Activated CD4-positive, CD25-positive, alpha-beta regulatory T cell treated with anti-CD3 and anti-CD28 coated beads, Interleukin-2, amount 50 U/mL, for 16 hours (primary cell): ENCODE data around the gene DNAH1.

Experiments
- DNase-seq: peaks from one replicate; pipeline ENCODE4 v3.0.0-alpha.2; 2020; ENCODE audit warnings: low read depth, low spot score

DNAH1 gene

DNA sequence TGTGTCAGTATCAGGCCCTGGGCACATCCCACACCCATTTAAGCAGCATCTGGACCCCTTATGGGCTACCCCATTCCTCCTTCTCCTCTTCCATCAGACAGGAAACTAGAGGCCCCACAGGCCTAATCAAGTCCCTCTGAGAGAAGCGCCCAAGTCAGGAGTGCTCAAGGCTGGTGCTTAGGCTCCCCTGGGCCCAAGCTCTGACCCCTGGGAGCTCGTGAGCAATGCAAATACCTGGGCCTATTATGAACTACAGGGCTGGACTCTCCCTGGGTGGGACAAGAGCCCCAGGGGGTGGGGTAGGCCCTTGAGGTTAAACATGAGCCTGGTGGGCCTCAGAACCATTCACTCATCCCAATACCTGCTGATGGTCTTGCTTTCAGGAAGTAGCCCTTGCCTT lies 71.4 kb downstream of the DNAH1 start:
- no peak for DNase-seq

DNA sequence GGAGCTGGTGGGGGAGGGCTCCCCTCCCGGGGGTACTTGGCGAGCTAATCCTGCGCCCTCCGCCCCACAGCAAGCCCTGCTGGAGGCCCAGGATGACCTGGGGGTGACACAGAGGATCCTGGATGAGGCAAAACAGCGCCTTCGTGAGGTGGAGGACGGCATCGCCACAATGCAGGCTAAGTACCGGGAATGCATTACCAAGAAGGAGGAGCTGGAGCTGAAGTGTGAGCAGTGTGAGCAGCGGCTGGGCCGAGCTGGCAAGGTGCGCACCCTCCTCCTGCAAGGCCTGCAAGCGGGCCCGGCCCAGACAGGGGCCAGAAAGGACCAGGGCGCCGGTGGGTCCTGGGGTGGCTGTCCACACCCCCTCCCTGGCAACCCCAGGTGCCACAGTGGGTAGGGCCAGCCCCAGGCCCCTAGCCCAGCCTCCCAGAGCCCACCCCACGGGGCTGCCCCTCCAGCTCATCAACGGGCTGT lies 72.3 kb downstream of the DNAH1 start:
- no peak for DNase-seq

DNA sequence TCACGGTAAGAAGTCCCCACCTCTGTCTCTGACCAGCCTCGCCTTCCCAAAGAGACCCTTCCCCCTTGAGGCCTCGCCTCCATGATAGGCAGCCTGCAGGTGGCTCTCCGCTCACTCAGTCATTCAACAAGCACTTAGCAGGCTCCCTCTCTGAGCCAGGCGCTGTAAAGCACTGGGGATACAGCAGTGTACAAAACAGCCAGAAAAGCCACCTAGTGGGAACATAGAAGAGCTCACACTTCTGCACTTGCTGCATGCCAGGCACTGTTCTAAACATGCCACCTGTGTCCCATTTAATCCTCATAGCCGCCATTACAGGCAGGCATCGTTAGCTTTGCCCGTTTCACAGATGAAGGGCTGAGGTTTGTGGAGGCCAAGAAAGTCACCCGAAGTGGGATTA lies 72.8 kb downstream of the DNAH1 start:
- no peak for DNase-seq

DNA sequence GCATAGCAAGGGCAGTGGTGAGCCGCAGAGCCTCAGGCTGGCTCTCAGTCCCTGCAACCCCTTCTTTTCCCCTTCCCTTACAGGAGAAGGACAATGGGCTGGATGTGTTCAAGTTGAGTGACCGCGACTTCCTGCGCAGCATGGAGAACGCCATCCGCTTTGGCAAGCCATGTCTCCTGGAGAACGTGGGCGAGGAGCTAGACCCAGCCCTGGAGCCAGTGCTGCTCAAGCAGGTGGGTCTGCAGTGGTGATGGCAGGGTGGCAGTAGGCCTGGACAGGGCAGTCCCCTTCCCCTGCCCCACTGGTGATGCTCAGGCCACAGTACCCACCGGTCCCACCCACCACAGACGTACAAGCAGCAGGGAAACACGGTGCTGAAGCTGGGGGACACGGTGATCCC lies 75.0 kb downstream of the DNAH1 start:
- no peak for DNase-seq

DNA sequence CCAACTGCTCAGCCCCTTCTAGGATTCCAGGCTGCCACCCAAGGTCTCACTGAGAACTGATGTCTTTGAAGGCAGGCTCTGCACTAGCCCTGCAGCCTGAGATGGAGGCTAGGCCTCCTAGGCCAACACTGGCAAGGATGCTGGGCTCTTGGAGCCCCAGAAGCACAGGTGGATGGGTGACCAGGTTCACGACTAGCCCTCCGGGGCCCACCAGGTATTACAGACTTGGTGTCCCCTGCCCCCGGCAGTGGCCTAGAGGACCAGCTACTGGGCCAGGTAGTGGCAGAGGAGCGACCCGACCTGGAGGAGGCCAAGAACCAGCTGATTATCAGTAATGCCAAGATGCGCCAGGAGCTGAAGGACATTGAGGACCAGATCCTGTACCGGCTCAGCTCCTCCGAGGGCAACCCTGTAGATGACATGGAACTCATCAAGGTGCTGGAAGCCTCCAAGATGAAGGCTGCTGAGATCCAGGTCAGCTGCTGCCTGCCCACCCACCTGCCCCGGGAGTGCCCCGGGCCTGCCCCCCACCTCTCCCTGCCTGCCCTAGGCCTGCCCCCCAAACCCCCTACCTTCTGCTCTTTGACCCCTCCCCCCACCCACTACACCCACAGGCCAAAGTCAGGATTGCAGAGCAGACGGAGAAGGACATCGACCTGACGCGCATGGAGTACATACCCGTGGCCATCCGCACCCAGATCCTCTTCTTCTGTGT lies 76.3 kb downstream of the DNAH1 start:
- no peak for DNase-seq

DNA sequence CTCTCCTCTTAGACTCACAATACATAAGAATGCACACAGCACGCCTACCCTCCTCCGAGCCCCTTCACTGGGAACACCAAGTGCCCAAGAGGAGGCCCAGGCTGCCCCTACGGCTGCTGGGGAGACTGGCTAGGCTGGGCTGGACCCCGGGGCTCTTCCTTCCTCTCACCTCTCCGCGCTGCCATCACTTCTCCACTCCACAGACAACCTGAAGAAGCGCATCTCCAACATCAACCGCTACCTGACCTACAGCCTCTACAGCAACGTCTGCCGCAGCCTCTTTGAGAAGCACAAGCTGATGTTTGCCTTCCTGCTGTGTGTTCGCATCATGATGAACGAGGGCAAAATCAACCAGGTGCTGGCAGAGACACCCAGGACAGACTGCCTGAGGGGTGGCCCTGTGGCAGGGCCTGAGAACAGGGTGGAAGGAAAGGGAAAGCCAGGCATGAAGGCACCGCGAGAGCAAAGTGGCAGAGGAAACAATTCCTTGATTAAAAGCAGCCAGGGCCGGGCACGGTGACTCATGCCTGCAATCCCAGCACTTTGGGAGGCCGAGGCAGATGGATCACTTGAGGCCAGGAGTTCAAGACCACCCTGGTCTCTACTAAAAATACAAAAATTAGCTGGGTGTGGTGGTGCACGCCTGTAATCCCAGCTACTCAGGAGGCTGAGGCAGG lies 77.2 kb downstream of the DNAH1 start:
- no peak for DNase-seq

DNA sequence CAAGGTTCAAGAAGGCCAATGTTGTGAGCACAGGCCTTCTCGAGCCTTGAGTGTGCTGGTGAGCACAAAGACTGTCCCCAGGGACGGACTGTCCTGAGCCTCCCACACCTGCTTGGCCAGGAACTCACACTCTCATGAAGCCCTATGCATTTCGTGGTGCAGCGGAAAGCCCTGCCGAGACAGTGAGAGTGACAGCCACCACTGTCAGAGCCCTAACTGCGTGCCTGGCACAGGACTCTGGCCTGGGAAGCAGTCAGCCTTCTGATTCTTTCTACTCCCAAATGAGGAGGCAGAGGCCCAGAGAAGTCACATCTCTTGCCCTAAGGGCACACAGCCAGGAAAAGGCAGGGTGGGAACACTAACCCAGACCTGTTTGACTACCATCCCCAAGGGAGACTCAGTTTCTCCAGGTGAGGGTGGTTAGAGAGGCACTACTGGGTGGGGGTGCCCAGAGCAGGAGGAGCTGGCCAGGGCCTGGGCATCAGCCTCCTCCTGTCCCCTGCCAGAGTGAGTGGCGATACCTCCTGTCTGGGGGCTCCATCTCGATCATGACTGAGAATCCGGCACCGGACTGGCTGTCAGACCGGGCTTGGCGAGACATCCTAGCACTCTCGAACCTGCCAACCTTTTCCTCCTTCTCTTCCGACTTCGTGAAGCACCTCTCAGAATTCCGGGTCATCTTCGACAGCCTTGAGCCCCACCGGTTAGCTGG lies 78.0 kb downstream of the DNAH1 start:
- DNase-seq: no peak

DNA sequence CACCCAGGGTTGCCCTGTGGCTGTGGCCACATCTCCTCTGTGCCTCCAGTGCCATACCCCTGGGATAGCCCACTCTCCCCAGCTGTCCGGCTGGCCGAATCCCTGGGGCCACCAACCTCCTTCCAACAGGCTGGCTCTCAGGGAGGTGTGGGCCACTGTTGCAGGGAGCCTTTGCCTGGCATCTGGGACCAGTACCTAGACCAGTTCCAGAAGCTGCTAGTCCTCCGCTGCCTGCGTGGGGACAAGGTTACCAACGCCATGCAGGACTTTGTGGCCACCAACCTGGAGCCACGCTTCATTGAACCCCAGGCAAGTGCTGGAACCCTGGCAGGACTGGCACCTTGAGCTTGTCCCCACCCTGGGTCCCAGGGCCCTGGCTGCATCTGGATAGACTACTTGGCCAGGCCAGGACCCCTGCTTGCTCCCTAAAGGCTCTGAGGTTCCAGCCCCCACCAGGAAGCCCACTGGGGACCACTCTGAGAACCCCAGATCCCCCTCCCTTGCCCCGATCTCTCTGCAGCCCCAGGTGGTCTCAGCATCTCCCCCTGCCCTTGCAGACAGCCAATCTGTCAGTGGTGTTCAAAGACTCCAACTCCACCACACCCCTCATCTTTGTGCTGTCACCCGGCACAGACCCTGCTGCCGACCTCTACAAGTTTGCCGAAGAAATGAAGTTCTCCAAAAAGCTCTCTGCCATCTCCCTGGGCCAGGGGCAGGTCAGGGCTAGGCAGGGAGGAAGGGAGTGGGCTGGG lies 78.8 kb downstream of the DNAH1 start:
- no peak for DNase-seq

DNA sequence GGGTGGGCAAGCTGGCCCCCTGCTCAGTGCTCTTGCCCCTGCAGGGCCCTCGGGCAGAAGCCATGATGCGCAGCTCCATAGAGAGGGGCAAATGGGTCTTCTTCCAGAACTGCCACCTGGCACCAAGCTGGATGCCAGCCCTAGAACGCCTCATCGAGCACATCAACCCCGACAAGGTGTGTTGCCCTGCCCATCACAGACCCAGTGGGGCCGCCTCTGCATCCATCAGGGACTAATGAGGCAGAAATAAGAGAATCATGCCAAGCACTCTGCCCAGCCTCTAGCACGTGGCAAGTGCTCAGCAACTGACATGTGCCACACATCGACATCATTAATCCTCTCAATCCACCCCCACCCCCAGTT lies 79.4 kb downstream of the DNAH1 start:
- no peak for DNase-seq

DNA sequence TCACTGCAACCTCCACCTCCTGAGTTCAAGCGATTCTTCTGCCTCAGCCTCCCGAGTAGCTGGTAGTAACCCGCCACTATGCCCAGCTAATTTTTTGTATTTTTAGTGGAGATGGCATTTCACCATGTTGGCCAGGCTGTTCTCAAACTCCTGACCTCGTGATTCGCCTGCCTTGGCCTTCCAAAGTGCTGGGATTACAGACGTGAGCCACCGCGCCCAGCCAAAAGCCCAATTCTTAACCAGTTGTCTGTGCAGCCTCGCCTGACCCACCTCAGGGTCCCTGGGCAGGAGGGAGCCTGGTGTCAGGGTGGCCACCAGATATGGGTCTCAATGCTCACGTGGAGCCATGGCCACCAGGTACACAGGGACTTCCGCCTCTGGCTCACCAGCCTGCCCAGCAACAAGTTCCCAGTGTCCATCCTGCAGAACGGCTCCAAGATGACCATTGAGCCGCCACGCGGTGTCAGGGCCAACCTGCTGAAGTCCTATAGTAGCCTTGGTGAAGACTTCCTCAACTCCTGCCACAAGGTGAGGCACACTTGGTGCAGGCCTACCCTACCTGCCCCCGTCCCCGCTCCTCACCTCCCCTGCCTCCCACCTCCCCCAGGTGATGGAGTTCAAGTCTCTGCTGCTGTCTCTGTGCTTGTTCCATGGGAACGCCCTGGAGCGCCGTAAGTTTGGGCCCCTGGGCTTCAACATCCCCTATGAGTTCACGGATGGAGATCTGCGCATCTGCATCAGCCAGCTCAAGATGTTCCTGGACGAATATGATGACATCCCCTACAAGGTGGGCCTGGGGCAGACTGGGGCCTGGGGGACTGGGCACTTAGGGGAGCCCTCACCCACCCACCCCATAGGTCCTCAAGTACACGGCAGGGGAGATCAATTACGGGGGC lies 80.1 kb downstream of the DNAH1 start:
- no peak for DNase-seq

DNA sequence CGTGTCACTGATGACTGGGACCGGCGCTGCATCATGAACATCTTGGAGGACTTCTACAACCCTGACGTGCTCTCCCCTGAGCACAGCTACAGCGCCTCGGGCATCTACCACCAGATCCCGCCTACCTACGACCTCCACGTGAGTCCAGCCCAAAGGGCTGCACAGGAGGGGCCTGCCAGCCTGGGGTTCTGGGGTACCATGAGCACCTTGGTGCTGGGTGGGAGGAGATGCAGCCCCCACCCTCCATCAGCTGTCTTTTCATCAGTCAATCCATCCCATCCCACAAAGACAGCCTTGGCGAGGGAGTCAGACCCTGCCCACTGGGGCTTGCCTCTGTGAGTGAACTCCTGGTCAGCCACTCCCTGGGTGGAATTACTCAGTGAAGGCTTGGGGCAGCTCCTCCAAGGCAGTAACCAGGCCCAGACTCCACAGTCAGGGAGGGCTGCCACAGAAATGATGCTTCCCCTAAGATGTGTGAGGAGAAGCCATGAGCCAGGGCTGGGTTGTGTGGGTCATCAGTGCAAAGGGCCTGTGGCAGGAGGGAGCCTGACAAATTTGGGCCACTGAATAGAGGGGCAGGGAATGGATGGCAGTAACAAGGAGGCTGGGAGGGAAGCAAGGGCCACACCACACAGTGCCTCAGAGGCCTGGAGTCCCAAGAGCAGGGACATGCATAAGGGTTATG lies 80.9 kb downstream of the DNAH1 start:
- no peak for DNase-seq

DNA sequence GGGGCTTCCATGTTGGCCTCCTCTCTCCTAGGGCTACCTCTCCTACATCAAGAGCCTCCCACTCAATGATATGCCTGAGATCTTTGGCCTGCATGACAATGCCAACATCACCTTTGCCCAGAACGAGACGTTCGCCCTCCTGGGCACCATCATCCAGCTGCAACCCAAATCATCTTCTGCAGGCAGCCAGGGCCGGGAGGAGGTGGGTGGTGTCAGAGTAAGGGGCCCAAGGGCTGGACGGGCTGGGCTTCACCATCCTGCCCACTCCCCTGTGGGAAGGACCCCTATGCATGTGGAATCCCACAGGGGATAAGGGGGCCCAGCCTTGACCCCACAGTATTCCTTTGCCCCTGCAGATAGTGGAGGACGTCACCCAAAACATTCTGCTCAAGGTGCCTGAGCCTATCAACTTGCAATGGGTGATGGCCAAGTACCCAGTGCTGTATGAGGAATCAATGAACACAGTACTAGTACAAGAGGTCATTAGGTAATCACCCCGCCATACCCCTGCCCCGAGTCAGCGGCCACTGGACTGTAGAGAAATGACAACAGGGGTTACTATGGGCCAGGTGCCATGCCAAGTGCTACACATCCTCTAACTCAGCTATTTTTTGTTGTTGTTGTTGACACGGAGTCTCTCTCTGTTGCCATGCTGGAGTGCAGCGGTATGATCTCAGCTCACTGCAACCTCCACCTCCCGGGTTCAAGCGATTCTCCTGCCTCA lies 81.7 kb downstream of the DNAH1 start:
- DNase-seq: no peak

DNA sequence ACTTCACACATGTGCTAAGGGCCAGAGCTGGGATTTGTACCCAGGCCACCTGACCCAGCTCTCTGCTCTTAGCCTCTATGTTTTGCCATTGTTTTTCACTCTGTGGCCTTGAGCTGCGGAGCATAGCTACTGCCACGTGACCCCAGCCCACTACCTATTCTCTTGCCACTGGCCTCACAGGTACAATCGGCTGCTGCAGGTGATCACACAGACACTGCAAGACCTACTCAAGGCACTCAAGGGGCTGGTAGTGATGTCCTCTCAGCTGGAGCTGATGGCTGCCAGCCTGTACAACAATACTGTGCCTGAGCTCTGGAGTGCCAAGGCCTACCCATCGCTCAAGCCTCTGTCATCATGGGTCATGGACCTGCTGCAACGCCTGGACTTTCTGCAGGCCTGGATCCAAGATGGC lies 82.6 kb downstream of the DNAH1 start:
- DNase-seq: no peak

DNA sequence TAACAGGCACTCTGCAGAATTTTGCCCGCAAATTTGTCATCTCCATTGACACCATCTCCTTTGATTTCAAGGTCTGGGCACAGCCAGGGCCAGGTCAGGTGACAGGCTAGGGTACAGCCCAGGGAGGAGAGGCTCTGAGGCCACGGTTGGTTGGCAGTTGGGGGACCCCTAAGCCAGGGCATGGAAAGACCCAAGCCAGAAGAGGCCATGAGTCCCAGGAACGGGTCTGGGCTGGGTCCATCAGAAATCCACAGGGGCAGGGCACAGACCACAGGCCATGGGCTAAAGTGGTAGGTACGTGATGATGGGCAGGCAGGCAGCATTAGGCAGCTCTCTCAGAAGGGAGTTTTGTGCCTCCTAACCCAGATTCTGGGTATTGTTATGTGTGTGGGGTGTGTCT lies 83.0 kb downstream of the DNAH1 start:
- no peak for DNase-seq

DNA sequence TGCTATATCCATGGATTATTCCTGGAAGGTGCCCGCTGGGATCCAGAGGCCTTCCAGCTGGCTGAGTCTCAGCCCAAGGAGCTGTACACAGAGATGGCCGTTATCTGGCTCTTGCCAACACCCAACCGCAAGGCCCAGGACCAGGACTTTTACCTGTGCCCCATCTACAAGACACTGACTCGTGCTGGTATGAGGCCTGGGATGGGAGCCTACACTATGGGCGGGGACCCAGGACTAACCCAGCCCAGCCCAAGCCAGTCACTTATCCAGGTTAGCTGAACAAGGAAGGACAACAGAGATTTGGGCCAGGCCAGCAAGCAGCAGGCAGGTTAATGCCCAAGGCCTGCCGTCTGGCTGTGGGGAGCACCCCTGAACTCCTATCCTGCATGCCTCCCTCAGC lies 83.5 kb downstream of the DNAH1 start:
- no peak for DNase-seq

DNA sequence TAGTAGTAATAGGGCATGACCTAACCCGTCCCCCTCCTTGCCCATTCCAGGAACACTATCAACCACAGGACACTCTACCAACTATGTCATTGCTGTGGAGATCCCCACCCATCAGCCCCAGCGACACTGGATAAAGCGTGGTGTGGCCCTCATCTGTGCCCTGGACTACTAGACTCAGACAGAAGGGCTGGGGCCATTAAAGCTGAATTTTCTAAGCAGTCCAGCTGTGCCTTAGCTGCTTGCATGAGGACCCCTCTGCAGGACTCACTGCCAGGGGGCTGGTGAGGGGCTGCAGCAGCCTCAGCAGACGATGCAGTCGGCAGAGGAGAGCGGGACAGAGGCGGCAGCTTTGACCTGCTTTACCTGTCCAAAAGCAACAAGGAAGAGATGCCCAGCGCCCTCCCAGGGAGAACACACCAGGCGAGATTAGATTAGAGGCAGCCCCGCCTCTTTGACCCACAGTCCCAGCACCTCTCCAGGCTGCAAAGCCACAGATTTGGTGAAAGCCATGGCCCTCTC lies 84.2 kb downstream of the DNAH1 start:
- DNase-seq: no peak

DNA sequence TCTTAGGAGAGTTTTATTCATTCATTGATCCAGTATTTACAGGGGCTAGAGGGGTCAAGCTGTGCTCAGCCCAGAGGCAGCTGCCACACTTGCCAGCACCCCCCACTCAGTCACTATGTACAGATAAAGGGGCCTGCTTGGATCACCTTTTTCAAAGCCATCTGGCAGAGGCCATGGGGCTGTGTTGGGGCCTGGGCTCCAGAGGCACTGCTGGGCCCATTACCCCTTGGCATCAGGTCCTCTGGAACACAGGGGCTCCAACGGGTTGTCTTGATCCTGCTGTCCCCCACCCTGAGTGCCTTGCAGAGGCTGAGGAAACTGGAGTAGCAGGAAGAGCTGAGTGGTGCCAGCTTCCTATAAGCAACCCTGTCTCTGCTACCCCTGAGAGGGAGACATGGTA lies 84.9 kb downstream of the DNAH1 start:
- DNase-seq: no peak

DNA sequence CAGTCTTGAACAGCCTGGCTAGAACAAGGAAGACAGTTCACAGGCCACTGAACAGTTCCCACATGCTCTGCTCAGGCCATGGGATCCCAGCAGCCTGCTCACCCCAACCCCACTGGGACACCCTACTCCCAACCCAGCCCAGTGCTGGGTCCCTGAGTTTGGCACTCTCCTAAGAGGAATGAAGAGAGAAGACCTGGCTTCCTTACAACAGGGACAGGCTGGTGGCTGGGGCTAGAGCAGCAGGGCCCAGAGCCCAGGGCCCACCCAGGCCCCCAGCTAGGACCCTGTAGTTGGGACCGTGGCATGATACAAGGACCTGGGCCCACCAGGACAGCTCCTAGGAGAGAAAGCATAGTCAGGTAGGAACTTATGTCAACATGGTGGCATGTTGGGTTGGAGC lies 85.4 kb downstream of the DNAH1 start:
- no peak for DNase-seq

DNA sequence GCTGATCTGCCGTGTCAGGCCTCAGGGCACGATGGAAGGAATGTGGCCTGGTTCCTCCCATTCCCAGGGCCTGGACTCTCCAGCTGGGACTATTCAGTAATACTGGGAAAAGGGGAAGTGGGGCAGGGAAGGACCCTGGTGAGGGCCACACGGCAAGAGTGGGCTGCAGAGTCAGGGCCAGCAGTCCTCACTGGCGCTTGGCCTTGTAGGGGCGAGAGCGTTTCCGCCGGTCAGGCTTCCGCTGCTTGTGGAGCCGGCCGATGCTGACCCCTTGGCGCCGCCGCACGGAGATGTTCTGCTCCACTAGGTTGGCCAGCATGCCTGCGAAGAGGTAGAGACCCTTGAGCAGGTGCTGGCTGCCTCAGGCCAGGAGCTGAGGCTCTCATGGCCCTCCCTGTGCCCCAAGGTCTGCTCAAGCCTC lies 86.0 kb downstream of the DNAH1 start:
- no peak for DNase-seq
